ENCODE results near the gene MAGI2.

The MAGI2 gene

DNA sequence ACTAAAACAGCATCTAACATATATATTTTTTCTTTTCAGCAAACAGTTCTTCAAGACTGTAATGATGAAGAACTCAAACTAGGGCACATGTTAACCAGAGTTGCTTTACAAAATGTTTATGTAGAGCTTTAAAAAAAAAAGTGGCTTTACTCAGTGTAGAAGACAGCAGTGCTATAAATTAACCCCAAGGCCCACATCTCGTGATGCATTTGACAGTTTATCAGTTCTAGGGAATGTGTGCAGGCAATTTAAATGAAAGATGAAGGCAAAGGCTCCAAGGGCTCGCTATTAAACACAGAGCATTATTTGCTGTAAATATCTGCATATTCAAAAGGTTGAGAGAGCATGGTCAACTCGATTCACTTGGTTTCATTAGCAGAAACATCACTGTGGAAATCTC lies 558.1 kb downstream of the MAGI2 start:
- DNase-seq, result no peak

DNA sequence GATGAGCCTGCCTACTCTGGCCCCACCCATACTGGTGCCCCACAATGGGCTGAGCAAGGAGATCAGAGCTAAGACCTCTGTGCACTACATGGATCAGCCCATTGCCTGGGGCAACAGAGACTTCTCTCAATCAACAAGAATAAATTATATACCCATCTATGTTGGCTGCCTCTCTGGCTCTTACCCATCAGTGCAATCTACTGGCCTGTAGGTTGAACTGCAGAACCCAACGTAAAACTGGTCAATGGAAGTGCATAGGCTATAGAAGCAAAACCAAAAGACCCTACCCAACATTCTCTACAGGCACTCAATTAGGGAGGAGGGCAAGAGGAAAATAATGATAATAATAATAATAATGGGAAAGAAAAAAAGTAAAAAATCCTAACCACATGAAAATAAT lies 574.3 kb downstream of the MAGI2 start:
- DNase-seq, result no peak

DNA sequence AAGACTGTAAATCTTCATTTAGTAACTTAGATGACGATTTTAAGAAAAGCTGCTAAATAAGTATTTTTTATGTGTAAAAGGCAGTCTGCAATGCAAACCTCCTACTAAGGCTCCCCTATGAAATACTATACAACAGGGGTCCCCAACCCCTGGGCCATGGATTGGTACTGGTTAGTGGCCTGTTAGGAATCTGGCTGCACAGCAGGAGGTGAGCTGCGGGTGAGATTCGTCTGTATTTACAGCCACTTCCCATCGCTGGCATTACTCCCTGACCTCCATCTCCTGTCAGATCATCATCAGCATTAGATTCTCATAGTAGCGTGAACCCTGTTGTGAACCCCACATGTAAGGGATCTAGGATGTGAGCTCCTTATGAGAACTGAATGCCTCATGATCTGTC lies 580.4 kb downstream of the MAGI2 start:
- no peak for DNase-seq

DNA sequence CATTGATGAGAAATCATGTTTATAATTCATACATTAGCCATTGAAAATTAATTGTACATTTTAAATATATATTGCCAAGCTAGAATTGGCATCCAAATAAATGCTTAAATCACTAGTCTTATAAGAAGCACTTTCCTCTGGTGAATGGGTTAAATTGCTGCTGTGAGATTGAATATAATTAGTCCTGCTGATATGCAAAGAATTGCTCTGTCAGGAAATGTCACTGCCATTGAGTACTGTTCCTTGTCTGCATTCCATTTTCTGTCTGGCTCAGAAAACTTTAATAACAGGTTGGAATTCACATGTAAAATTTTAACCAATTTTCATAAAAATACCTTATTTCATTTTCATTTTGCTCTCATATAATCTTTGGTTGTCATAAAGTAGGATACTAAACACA lies 589.1 kb downstream of the MAGI2 start:
- no peak for DNase-seq

DNA sequence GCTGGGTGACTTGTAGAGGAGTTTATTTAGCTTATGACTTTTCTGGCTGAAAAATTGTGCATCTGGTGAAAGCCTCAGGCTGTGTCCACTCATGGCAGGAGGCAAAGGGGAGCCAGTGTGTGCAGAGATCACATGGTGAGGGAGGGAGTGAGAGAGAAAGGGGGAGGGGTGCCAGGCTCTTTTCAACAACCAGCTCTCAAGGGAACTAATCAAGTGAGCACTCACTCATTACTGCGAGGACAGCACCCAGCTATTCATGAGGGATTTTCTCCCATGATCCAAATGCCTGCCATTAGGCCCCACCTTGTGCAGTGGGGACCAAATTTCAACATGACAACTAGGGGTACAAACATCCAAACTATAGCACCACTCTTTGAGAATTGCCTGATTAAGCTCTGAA lies 590.2 kb downstream of the MAGI2 start:
- no peak for DNase-seq

DNA sequence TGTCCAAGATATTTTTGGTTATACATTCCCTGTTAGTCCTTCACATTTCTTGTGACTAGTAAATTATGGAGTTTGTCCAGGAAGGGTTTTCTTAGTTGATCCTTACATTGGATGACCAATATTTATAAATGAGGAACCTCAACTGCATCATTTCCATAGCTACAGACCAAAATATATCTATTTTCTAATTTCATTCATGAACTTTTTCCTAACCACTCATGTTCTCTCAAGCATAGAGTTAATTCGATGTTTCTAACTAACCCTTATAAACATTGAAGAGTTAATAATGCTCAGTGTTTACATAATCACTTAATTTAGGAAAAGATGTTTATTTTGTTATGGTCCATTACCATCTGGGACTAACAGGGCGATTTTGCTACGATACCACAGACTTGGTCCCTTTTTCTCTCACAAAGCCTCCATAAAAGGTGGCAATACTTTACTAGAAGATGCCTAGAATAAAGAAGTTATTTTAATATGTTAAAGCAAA lies 591.0 kb downstream of the MAGI2 start:
- DNase-seq, result no peak

DNA sequence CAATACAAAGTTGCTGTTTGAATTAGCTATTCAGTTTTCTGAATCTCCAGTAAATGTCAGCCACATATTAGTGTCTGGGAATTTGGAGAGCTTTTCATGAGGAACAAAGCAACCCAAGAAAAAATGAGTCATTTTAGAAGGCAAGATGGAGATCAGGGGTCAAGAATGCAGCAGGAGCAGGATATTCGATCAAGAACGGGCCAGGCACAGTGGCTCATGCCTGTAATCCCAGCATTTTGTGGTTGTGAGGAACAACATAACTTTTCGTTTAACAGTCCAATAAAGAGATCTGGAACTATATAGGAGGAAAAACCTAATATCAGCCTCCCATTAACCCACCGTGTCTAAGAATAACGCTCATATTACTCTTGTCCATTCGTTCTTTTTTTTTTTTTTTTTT lies 600.5 kb downstream of the MAGI2 start:
- no peak for DNase-seq

DNA sequence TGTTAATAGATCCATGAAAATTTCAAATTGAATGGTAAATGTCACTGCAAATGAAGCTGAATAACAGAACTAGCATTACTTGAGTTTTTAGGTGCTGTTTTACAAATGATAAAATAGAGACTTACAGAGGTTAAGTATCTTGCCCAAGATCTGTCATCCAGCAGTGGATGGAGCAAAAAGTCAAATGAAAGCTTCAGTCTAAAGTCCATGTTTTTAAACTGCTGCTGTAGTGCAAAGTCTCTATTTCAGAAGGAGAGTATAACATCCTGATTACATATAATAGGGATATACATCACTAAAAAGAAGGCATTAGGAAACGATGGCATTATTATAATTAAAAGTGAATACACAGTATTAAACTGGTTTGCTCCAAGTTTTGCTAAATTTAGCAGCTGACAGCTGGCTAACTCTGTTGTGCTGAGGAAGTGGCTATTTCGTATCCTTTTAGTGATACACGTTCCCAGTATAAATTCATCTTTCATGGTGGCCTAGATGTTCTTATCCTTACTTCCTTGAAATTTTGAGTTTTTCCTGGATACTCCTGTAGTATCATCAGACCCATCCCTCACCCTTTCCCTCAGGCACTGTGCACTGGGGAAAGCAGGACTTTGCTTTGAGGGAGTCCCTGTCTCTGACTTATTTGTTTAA lies 603.2 kb downstream of the MAGI2 start:
- DNase-seq, result no peak

DNA sequence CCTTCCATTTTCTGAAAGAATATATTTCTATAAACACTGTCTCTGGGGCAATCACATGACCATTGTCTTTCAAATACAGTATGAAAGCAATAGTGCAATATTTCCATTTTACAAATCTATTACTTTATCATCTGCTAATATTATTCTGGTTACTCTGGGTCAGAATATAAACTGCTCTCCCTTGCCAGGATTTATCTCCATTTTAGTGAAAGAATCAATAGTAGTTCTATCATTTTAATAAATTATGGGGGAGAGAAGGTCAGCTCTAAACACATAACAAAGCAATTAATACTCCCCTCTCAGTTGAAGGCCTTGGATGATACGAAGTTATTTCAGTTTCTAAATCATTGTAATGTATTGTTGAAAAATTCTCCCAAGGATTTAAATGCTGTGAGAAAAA lies 608.3 kb downstream of the MAGI2 start:
- DNase-seq, result no peak

DNA sequence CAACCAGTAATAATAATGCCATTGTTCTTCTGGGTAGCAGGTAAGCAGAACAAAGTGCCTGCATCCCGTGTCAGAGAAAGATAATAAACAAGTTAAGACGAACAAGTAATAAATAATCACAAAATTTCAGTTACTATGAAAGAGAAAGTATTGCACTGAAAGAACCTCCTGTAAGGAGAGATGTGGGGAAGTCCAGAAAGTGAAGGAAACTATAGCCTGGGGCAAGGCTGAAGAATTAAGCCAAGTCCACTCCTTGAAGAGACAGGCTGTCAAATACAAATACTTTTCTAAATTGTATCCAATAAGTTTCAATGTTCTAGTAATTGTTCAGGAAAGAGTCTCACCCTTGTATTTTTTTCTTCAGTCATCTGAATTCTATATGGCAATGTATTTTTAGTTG lies 611.4 kb downstream of the MAGI2 start:
- no peak for DNase-seq

DNA sequence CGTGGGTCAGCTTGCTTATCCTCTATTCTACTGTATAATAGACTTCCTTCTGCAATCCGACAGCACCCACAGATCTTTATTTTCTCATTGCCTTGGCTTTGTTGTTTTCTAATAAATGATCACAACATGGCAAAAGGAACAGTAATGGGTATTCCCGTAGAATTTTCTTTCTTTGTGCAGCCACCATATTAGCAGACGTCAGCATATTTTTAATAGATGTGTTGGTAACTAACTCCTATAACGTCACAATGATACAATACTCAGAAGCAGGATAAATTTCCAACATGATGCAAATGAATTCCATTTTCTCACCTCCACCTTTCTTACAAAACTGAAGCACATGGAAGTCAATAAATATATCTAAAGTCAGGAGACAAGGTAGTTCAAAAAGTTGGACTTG lies 617.6 kb downstream of the MAGI2 start:
- DNase-seq, result no peak

DNA sequence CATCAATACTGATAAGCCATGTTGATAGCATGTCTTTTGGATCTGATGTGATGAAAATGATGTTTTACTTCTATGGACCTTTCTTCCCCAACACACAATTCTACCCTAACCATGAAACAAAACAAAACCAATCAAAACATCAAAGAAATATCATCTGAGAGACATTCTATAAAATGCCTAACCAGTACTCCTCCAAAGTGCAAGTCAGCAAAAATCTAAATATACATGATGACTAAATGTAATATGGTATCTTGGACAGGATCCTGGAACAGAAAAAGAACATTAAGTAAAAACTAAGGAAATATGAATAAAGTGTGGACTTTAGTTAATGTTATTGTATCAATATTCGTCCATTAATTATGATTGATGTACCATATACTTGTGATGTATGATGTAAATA lies 625.1 kb downstream of the MAGI2 start:
- DNase-seq, result no peak

DNA sequence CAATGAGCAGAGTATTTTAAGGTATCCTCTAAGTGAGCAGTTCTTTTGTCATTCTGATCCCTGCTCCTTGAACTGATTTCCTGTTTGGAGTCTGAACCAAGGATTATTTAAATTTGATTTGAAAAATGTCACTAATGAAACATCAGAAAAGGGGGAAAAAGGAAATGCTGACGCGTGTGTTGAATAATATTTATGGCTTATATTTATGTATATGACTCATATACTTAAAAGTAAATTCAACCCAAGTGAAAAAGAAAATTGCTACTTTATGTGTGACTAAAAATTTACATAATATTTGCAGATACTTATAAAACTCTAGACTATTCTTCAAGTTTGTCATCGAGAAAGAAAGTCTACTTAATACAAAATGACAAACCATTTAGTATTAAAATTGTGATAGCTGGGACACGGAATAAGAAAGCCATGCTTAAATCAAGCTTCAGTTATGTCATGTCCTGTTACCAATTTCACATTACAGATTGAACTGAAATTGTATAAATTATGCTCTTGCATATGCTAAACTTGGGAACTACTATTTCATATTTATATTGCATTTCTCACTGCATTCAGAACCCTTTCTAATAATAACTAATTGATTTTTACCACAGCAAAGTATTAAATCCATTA lies 649.9 kb downstream of the MAGI2 start:
- DNase-seq, result no peak

DNA sequence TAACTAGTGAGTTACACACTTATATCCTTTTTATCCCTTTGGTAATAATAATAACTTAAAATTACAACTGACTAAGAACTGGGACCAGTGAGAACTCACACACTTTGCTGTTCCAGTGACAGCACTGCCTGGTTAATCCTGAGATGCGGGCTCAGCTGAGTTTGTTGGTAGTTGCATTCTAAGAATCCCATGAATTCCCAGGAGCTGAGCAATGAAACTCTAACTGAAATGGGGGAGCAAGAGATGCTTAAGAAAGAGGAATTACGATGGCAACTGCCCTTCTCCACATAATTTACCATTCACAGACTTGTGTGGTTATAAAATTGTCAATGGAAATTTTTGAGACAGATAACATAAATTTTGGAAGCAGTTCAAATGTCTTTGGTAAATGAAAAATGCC lies 659.4 kb downstream of the MAGI2 start:
- no peak for DNase-seq

DNA sequence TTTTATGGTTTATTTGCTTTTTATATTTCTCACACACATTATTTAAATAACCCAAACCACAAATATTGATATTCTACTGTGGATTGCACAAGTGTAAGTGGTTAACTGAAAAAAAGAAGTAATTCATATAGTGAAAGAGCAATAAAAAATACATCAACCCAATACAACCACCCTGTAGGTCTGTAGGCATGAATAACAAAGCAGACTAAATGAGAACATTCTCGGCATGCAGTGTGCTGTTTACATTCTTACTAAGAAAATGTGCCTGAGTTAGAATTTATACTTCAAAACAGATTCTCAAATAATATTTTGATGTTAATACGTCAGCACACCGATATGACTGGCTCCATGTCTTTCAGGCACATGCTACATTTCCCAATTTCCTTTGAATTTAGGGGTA lies 660.8 kb downstream of the MAGI2 start:
- DNase-seq, result no peak

DNA sequence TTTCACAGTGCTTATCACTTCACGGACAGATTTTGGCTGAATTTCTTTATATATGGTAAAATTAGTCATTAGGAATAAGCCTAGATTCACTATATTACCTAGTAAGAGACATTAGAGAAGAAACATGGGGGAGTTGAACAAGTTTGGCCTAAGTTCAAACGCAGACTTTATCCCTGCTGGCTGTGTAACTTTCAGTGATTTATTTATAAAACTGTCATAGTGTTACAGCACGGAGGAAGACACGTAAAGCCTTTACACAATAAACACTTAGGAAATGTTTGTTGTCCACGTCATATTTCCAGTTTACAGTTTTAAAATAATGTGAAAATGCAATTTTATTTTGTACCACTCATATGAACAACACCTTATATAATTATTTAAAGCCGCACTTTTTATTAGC lies 661.5 kb downstream of the MAGI2 start:
- no peak for DNase-seq

DNA sequence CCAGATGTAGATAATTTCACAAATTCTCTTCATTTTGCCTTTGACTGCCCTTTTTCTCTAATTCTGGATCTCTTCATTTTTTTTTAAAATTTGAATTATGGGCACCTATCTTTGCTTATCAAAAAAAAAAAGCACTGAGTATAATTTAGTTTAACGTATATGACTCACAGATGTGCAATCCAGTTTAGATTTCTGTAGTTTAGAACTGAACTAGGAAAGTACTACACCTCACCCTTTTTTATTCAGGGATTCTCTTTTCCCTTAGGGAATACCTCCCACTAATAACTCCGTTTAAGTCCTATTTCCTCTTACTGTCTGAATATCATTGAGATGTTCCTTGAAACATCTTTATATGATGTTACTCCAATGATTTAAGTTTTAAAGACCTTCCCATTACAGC lies 665.0 kb downstream of the MAGI2 start:
- no peak for DNase-seq

DNA sequence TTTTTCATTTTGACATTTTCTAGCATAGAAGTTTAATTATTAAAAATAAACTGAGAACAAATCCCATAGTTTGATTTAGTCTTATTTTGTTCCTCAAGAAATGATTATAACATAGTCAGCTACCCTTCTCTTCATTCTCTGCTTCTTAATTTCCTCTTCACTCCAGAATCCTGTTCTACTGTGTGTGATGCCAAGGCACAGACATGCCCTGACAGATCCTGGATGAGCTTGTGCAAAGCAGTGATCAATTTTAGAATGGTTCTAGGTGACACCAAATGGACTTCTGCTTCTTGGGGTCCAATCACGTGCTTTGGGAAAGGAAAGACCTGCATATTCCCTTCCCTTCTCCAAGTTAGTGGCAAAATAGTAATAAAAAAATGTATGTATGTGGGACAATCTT lies 665.6 kb downstream of the MAGI2 start:
- DNase-seq, result no peak

DNA sequence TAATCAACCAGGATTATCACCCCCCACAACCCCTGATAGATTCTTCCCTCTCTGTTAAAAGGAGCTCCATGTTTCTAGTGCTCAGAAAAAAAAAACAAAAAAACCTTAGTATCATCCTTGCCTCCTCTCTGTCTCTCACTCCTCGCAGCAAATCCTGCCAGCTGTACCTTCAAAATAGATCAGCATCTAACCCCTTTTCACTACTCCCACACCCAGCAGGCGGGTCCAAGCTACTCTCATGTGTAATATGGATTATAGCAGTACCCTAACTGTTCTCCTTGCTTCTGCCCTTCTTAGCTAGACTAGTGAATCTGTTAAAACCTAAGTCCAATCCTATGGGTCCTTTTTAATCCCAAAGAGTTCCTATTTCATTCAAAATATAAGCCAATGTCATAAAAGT lies 667.4 kb downstream of the MAGI2 start:
- no peak for DNase-seq

DNA sequence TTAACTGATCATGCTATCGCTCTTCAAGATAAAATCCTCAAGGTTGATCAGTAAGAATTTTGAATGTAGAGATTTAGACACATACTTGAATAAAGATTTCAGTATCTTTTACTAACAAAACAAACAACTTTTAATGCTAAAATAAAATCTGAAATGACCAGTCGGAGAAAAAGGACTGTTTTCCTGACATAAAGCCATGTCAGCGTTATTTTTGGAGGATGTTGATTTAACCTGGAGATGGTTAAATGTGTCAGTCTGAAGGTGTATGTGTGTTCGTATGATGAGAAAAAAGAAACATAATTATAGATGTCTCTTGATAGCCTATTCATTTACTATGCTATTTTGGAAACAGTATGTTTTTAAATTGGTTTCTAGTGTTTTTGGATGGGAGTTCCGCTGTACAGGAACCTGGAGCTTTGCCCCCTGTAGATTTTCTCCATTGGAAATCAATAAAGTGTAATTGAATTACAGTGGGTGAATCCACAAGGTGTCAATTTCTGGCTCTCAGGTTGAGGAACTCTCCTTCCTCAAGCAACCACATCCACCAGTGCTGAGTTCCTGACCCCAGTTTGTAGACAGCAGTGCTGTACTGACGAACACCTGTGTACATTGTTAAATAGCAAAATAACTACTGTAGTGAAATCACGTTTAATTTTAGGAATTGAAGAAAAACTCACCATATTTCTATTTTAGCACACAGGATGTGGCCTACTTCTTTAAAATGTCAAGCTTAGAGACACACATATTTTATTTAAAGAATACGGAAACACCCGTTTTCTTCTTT lies 670.1 kb downstream of the MAGI2 start:
- no peak for DNase-seq

DNA sequence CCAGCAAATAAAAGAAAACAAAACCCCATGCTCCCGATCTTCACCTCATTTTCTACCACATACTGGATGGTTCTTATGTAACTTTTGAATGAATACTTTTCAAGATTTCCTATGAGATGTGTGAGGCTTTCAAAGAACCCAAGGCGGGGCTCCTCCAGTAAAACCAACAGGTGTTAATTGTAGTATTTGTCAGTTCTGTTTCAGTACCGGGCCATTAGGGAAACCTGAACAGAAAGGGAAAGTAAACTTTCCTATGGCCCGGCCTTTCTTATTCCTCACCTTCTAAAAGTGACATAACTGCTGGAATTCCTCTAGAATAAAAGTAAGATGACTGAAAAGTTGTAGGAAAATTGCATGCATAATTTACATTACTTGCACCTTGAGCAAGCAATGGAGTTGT lies 672.9 kb downstream of the MAGI2 start:
- no peak for DNase-seq

DNA sequence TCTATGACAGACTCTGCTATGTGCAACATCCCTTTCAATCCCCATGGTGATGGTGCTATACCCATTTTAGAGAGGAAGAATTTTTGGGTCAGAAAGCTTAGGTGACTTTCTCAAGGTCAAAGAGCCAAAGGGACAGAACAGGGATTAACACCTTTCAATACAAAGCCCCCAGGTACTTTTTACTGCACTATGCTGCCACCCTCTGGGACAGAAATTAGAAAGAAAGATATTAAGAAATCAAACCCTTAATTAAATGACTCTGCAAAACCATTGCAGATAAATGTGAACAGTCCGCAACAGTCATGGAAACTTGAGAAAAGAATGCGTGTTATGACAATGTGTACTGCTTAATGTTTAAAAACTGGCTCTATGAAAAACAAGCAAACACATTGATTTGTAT lies 673.7 kb downstream of the MAGI2 start:
- DNase-seq, result no peak

DNA sequence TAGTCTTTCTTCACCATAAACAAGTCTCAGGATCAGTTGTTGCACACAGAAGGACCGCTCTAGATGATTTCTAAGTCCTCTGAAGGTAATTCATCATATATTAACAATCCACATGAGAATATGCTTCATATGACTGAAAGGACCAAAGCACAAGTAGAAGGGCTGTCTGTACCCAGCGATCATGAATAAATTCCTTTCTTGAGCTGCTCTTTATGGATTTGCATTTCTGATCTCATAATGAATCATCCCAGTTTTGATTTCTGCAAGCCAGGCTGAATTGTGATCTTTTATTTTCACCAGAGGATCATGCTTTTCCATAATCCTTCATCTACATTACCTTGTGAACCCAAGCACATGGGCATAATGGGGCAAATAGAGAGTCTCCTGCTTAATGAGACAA lies 675.6 kb downstream of the MAGI2 start:
- DNase-seq, result no peak
